Retinal pigment epithelial cell (primary cell): ENCODE measurements around the gene VIPR1.

Source experiments
- DNase-seq: peaks from one replicate; pipeline ENCODE4 v3.0.0-alpha.2; 2010; ENCODE audit warnings: low read depth
- H3K4me3 ChIP-seq: 2 replicates; pipeline ENCODE4 v1.5.1; 2011; ENCODE audit warnings: mild to moderate bottlenecking, low read length, control low read depth, moderate library complexity
- TF ChIP-seq, protein P1 (sequence below): conservative IDR thresholded peaks from 2 replicates; pipeline ENCODE4 v1.5.1; 2011; ENCODE audit warnings: low read depth, low read length, control low read depth, inconsistent platforms

The VIPR1 gene

DNA sequence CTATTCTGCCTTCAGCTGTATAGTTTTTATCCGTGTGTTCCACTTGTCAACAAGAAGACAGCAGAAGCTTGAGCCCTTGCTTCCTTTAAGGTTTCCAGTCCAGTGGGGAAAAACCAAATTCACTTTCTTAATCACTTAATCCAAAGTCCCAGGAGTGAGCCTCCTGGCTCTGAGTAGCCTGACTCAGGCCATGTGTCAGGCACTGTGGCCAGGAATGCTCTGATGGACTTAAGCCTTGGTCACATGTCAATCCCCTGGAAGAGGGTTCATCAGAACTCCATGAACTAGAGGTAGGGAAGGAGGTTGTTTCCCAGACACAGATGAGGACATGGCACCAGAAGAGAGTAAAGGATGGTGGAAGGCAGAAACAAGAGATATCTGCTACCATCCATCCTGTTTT, 8.8 kb downstream of the VIPR1 start:
- TF ChIP-seq, protein P1, sequence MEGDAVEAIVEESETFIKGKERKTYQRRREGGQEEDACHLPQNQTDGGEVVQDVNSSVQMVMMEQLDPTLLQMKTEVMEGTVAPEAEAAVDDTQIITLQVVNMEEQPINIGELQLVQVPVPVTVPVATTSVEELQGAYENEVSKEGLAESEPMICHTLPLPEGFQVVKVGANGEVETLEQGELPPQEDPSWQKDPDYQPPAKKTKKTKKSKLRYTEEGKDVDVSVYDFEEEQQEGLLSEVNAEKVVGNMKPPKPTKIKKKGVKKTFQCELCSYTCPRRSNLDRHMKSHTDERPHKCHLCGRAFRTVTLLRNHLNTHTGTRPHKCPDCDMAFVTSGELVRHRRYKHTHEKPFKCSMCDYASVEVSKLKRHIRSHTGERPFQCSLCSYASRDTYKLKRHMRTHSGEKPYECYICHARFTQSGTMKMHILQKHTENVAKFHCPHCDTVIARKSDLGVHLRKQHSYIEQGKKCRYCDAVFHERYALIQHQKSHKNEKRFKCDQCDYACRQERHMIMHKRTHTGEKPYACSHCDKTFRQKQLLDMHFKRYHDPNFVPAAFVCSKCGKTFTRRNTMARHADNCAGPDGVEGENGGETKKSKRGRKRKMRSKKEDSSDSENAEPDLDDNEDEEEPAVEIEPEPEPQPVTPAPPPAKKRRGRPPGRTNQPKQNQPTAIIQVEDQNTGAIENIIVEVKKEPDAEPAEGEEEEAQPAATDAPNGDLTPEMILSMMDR: no peak
- DNase-seq: peak; percentile 15
- H3K4me3 ChIP-seq: no peak overlapping the region

DNA sequence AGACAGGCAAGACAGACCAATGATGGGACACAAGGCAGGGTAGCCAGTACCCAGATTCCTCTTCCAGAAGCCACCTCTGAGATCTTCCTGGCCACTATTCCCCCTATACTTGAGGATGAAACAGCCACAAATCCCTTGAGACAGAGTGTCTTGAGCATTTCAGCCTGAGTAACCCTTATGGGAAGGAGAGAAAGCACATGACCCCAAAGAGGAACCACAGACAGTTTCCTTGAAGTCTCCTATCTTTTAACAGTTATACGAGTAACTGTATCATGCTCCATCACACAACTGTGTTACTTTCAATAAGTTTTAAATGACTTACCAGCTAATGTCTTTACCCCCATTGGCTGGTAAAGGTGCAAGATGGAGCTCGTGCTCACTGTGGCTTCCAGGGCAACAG, 9.3 kb downstream of the VIPR1 start:
- TF ChIP-seq, protein P1: no peak

DNA sequence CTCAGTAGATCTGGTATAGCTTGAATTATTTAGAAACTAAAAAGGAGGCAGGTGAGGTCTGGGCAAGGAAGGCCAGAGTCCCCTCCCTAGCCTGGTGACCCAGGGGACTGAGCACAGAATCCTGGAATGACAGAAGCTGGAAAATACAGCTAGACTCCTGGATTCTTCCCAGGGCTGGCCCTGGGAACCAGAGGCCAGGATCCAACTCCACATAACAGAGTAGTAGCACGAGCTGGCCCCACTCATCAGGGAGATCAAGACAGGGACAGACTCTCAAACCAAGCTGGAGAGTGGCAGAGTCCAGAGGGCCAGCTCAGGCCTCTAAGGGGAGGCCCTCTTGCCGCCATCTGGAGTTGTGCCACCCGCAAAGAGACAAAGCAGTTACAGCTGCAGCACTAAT, 10.7 kb downstream of the VIPR1 start:
- TF ChIP-seq, protein P1: no peak
- no peak overlapping the region for H3K4me3 ChIP-seq
- no peak for DNase-seq

More for the DNA sequence above, 9.3 kb downstream of the VIPR1 start:
- no peak overlapping the region for H3K4me3 ChIP-seq
- no peak for DNase-seq

DNA sequence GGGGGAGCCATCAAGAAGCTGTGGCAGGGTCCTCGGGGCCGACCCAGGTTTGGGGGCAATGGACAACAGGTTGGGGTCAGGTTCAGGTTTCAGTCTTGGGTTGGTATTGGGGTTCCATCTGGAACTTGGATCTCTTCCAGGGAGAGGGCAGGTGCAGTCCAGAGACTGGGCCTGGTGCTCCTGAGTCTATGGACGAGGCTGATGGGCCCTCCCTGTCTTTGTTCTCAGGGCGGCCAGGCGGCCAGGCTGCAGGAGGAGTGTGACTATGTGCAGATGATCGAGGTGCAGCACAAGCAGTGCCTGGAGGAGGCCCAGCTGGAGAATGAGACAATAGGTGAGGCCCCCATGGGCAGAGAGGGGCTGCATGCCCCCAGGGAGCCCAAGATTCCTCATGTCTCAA, 11.1 kb downstream of the VIPR1 start:
- DNase-seq: no peak
- TF ChIP-seq, protein P1: no peak
- no peak overlapping the region for H3K4me3 ChIP-seq

DNA sequence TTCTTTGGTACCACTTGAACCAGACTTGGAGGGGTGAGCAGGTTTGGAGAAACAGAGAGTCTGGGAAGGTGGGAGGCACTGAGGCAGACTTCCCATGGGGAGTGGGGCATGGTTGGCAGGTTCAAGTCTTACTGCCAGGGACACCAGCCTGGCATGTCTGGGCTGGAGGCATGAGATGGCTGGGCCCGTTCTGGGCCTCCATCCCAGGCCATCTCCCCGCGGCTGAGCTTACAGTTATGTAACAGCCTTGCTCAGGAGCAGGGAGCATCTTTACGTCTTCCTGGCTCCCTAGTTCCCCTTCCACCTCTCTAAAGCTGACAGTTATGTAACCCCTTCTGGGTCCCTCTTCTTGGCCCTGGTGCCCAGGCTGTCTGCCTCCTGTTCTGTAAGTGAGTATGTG, 12.4 kb downstream of the VIPR1 start:
- H3K4me3 ChIP-seq: no peak overlapping the region
- TF ChIP-seq, protein P1: no peak
- no peak for DNase-seq

DNA sequence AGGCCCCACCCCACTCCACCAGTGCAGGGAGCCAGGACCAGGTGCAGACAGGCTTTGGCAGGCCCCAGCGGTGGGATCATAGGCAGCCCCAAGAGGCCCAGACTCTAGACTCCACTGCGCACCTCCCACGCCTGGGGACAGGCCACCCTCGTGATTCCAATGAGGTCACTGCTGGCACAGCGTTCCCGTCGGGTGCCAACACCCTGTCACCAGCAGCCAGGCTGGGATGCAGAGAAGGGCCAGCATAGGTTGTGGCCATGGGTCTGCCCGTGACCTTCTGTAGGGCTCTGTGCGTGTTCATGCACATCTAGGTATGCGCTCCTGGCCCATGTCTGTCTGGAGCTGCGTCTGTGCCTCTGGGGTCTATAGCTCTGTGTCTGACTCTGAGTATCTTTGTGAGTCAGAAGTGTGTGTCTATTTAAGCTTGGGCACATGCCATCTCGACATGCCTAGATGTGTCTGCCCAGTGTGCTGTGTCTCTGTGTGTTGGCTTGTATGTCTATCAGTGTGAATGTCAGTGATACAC, 13.0 kb downstream of the VIPR1 start:
- TF ChIP-seq, protein P1: no peak
- no peak overlapping the region for H3K4me3 ChIP-seq
- no peak for DNase-seq

DNA sequence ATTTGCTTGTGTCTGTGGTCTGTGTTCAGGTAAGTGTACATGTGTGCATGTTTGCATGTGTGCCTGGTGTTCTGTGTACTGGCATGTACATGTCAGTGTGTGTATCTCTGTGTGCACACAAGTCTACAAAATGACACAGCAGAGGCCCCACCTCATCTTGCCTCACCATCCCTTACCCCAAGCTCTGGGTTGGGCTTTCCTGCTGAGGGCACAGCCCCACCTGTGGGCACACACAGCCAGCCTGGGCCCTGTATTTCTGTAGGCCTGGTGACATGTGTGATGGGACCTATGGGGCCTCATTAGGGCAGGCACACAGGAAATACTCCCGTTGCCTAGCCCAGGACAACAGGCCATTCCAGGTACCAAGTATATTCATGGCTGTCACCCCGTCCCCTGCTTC, 13.5 kb downstream of the VIPR1 start:
- DNase-seq: no peak
- TF ChIP-seq, protein P1: no peak
- no peak overlapping the region for H3K4me3 ChIP-seq
